ENCODE measurements around the gene KCNN3.

GRCh38 chr1:154706851-154707250 lies 163.2 kb downstream of the KCNN3 start:
- TF ChIP-seq POLR2A (IDR thresholded peaks at IDR 0.05; ENCODE audit: low read depth, low read length) (no peak), POLR2AphosphoS5 (IDR thresholded peaks at IDR 0.05; ENCODE audit: low read depth, low read length) (no peak; the same call in 1 of the 2 replicates), TAF1 (IDR thresholded peaks at IDR 0.05; ENCODE audit: borderline replicate concordance, low read depth, low read length) (no peak)
